AG04450 (cell line): ENCODE data around the gene GPR158. TPM values are rescaled to one million over a fixed set of nuclear protein-coding genes. Genes with fewer than 3 reads are reported as not detected.

ENCODE experiments used
- CTCF ChIA-PET: fragments of 300-600, 350-600 bp; formaldehyde crosslinking; extraction: SDS; loops from one replicate; lab custom pipeline; 2022; ENCODE audit warnings: antibody characterized with exemption, inconsistent platforms; lab: Charles Lee
- POLR2A ChIA-PET: fragments of 350-600 bp; formaldehyde crosslinking; extraction: SDS; loops from one replicate; lab custom pipeline; 2021; ENCODE audit warnings: antibody characterized with exemption, inconsistent platforms; lab: Yijun Ruan, JAX
- DNase-seq: peaks from one replicate; pipeline ENCODE4 v3.0.0-alpha.2; 2011; ENCODE audit warnings: low read depth, low spot score
- H3K27ac ChIP-seq: one replicate; pipeline ENCODE4 v1.5.1; 2012; ENCODE audit warnings: low read depth, low read length, control low read depth
- H3K27me3 ChIP-seq: one replicate; pipeline ENCODE4 v1.6.0; 2012; ENCODE audit warnings: low read length; ENCODE audit not compliant: control insufficient read depth, insufficient read depth
- H3K4me3 ChIP-seq: 2 replicates; pipeline ENCODE4 v1.5.1; 2011; ENCODE audit warnings: mild to moderate bottlenecking, low read depth, low read length, control low read depth
- H3K9me3 ChIP-seq: 2 replicates; pipeline ENCODE4 v1.5.1; 2012; ENCODE audit warnings: low read length; ENCODE audit not compliant: control insufficient read depth, insufficient read depth
- polyA plus RNA-seq: library from polyadenylated mRNA; depleted of rRNA; stranded (reverse); fragments of >200 nt; gene quantifications from 2 replicates; pipeline ENCODE4 v1.2.3, GENCODE V29; 2011
- TF ChIP-seq, protein P1 (sequence below): IDR thresholded peaks from 2 replicates; pipeline ENCODE4 v1.5.1; 2011; ENCODE audit warnings: low read depth, low read length, control low read depth, inconsistent platforms

The GPR158 gene
- polyA plus RNA-seq, 1 experiment, result not detected

- Histone ChIP-seq H3K9me3 (peaks cover 23% of the 10 kb centered on the region), H3K4me3 (no peak overlapping the region), H3K27me3 (no peaks in the 10 kb centered on the region), H3K27ac (no peak overlapping the region)
- TF ChIP-seq, protein P1, sequence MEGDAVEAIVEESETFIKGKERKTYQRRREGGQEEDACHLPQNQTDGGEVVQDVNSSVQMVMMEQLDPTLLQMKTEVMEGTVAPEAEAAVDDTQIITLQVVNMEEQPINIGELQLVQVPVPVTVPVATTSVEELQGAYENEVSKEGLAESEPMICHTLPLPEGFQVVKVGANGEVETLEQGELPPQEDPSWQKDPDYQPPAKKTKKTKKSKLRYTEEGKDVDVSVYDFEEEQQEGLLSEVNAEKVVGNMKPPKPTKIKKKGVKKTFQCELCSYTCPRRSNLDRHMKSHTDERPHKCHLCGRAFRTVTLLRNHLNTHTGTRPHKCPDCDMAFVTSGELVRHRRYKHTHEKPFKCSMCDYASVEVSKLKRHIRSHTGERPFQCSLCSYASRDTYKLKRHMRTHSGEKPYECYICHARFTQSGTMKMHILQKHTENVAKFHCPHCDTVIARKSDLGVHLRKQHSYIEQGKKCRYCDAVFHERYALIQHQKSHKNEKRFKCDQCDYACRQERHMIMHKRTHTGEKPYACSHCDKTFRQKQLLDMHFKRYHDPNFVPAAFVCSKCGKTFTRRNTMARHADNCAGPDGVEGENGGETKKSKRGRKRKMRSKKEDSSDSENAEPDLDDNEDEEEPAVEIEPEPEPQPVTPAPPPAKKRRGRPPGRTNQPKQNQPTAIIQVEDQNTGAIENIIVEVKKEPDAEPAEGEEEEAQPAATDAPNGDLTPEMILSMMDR, result no peak
- no peak for DNase-seq
- POLR2A ChIA-PET, result no interaction called here
- CTCF ChIA-PET, result no interaction called here
Measured at GRCh38 chr10:25614652-25615051, 439.9 kb downstream of the GPR158 start.

- no peak overlapping the region for H3K4me3 ChIP-seq
- no peaks in the 10 kb centered on the region for H3K27me3 ChIP-seq
- peaks cover 26% of the 10 kb centered on the region for H3K9me3 ChIP-seq
- ChIA-PET CTCF (no interaction called here), POLR2A (no interaction called here)
- DNase-seq, result no peak
- no peak overlapping the region for H3K27ac ChIP-seq
- TF ChIP-seq, protein P1, result no peak
Measured at GRCh38 chr10:25615926-25616325, 441.1 kb downstream of the GPR158 start.

- no peak for DNase-seq
- ChIA-PET CTCF (no interaction called here), POLR2A (no interaction called here)
- no peaks in the 10 kb centered on the region for H3K27me3 ChIP-seq
- H3K9me3 ChIP-seq, result peaks cover 26% of the 10 kb centered on the region
- H3K27ac ChIP-seq, result no peak overlapping the region
- H3K4me3 ChIP-seq, result no peak overlapping the region
- TF ChIP-seq, protein P1, result no peak
Measured at GRCh38 chr10:25616903-25617592, 442.2 kb downstream of the GPR158 start.

DNA sequence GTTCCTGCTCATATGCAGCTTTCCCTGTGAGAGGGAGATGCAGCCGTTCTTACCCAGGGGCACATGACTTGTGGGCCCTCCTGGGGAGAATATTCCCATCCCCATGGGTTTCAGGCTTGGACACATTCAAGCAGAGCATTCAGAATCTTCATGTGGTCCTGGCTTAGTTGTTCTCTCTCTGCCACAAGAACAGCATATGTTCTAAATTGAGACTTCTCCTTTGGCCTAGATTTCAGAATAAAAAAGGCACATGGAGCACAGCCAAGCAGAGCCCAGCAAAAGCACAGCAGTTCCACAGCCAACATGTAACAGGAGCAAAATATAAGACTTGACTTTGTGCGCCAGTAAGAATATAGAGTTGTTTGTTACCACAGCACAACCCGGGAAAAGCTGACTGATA, 452.8 kb downstream of the GPR158 start:
- ChIA-PET CTCF (no interaction called here), POLR2A (no interaction called here)
- TF ChIP-seq, protein P1, result no peak
- no peaks in the 10 kb centered on the region for H3K27me3 ChIP-seq
- DNase-seq, result no peak
- no peak overlapping the region for H3K4me3 ChIP-seq
- no peak overlapping the region for H3K27ac ChIP-seq
- peaks cover 11% of the 10 kb centered on the region; the same call in 1 of the 2 replicates for H3K9me3 ChIP-seq

DNA sequence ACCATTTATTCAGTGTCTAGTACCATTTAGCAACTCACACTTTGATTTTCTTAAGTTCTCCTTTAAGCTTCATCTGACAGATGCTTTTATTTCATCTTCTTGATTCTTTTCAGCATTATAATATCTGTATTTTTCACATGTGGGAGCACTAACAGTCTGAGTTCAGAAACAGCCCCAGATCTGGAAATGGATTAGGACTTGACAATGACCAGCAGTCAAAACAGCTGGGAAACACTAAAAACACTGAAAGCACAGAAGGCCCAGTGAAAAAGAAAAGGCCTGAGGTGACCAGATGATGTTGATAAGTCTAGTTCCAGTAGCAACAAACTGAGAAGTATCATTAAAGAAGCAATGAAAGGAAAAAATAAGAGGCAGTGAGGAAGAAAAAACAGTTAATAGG, 454.5 kb downstream of the GPR158 start:
- TF ChIP-seq, protein P1, result no peak
- POLR2A ChIA-PET, result no interaction called here
- Histone ChIP-seq H3K27me3 (no peaks in the 10 kb centered on the region), H3K9me3 (peaks cover 16% of the 10 kb centered on the region; the same call in 1 of the 2 replicates), H3K27ac (no peak overlapping the region), H3K4me3 (no peak overlapping the region)
- CTCF ChIA-PET, result no interaction called here
- no peak for DNase-seq
